Left lobe of liver (tissue), 2 donors: ENCODE data around the gene ASB16. TPM values are rescaled to one million over a fixed set of nuclear protein-coding genes. Genes with fewer than 3 reads are reported as not detected.
"Not testable (repeated sequence)": the region's sequence is repeated elsewhere in the genome, so short reads cannot be mapped to it uniquely, and the experiment has no call there.

Experiments
- ATAC-seq: fragments of 200-7000 bp; cut with Tn5 transposase; one replicate; pipeline ENCODE4 v1.9.1; 2020; ENCODE audit warnings: mild to moderate bottlenecking, moderate library complexity
- DNase-seq: peaks from one replicate; pipeline ENCODE4 v3.0.0-alpha.2; 2020; ENCODE audit warnings: low spot score
- total RNA-seq: library from RNA; stranded (reverse); gene quantifications from one replicate; pipeline ENCODE4 v1.2.1, GENCODE V29; 2021
- donor health status: DM: no; HTN: no; CAD: no; lungs with moderate emphysema.
- donor health status: DM: no; HTN: yes; CAD: no.

The ASB16 gene
- not detected for total RNA-seq

- peak; percentile 6 for ATAC-seq
These were observed at the start of gene ASB16 for GRCh38 chr17:44170499-44171201. Gene ASB16 (plus strand): TSS chr17:44170704. CDS start chr17:44170790, 86 bp downstream.

GRCh38 chr17:44120851-44121605 lies 49.5 kb upstream of the ASB16 start:
- no peak for ATAC-seq
- no peak for DNase-seq

More at GRCh38 chr17:44170499-44171201, at the start of gene ASB16:
- no peak for DNase-seq

GRCh38 chr17:44121997-44122815 lies 48.3 kb upstream of the ASB16 start:
- ATAC-seq: no peak

GRCh38 chr17:44122816-44123355 lies 47.6 kb upstream of the ASB16 start:
- ATAC-seq (no peak), DNase-seq (no peak)

More at GRCh38 chr17:44121997-44122815, 48.3 kb upstream of the ASB16 start:
- no peak for DNase-seq

- ATAC-seq: peak; percentile 98
These were observed 47.0 kb upstream of the ASB16 start, which contains the start of gene HDAC5 for GRCh38 chr17:44123356-44124117. Gene HDAC5 (minus strand): TSS chr17:44123641. CDS start chr17:44117515, 6,126 bp downstream.

GRCh38 chr17:44124118-44124438 lies 46.4 kb upstream of the ASB16 start:
- DNase-seq (no peak), ATAC-seq (no peak)

More at GRCh38 chr17:44123356-44124117, 47.0 kb upstream of the ASB16 start, which contains the start of gene HDAC5:
- DNase-seq: peak; percentile 95

GRCh38 chr17:44128383-44128782 lies 42.1 kb upstream of the ASB16 start:
- DNase-seq (no peak), ATAC-seq (no peak)

GRCh38 chr17:44130693-44131349 lies 39.7 kb upstream of the ASB16 start:
- no peak for ATAC-seq
- no peak for DNase-seq

GRCh38 chr17:44131372-44131771 lies 39.1 kb upstream of the ASB16 start:
- DNase-seq, ATAC-seq: not testable (repeated sequence)

- DNase-seq: no peak
- no peak for ATAC-seq
These were observed 38.2 kb upstream of the ASB16 start for GRCh38 chr17:44132275-44132821.

- no peak for ATAC-seq
These were observed 36.5 kb upstream of the ASB16 start for GRCh38 chr17:44133918-44134476.

GRCh38 chr17:44134752-44135568 lies 35.5 kb upstream of the ASB16 start:
- no peak for DNase-seq
- ATAC-seq: no peak

More at GRCh38 chr17:44133918-44134476, 36.5 kb upstream of the ASB16 start:
- DNase-seq: no peak

GRCh38 chr17:44137891-44138709 lies 32.4 kb upstream of the ASB16 start:
- ATAC-seq (no peak), DNase-seq (no peak)

GRCh38 chr17:44143921-44144320 lies 26.6 kb upstream of the ASB16 start:
- ATAC-seq, DNase-seq: not testable (repeated sequence)

- no peak for DNase-seq
- no peak for ATAC-seq
These were observed 25.4 kb upstream of the ASB16 start for GRCh38 chr17:44144966-44145739.
